Spleen (tissue), 7 donors: ENCODE results near the gene PNPT1.

Source experiments
- POLR2A ChIP-seq, 3 donors: fragments of 450-650 bp; IDR thresholded peaks; one replicate each; pipeline ENCODE4 v1.5.1; 2017; ENCODE audit warnings: antibody characterized with exemption in 3 of 3, mild to moderate bottlenecking in 1 of 3
- POLR2AphosphoS5 ChIP-seq, 3 donors: sonication (generic); formaldehyde crosslinking; IDR thresholded peaks; one replicate each; pipeline ENCODE4 v1.5.1; 2017; ENCODE audit warnings: antibody characterized with exemption in 3 of 3
- TF ChIP-seq, protein P1 (sequence below), 11 experiments: fragments of 200-600 bp in 7 of 11; fragments of 450-650 bp in 4 of 11; sonication (generic) in 4 of 11; IDR thresholded peaks in 8 of 11; conservative IDR thresholded peaks in 3 of 11; 1 replicate in 7 of 11; 2 replicates in 4 of 11; pipeline versions ENCODE4 v1.4.0 to v1.8.0; 2016 to 2021; ENCODE audit warnings: antibody characterized with exemption in 11 of 11, inconsistent platforms in 4 of 11, mild to moderate bottlenecking in 1 of 11
- donor health status: DM: no; HTN: no; CAD: no; lungs with moderate emphysema.
- donor health status: DM: no; HTN: no; CAD: no.
- donor health status: DM: no; HTN: no; CAD: no.

DNA sequence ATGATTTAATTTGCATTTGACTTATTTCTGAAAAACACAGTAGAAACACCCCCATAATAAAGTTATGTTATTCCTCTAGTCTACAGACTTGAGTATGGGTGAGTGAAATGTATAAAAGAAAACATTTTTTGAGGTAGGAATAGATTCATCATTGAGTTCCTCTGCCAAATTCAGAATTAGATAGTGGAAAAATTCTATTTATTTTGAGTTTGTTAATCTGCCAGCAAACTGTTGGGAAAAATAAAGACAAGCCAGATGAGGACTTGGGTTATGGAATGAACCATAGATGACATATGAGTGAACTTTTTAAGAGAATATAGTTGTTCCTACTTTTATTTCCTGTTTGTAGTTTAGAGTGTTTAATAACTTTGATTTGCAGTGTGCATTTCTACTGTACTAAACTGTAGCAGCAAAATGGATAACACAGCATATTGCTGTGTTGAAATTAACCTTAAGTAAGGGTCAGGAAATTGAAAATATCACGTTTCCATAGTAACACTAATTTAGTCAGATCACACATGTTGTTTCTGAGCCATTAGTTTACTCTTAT, 35.6 kb upstream of the PNPT1 start:
- TF ChIP-seq, protein P1, sequence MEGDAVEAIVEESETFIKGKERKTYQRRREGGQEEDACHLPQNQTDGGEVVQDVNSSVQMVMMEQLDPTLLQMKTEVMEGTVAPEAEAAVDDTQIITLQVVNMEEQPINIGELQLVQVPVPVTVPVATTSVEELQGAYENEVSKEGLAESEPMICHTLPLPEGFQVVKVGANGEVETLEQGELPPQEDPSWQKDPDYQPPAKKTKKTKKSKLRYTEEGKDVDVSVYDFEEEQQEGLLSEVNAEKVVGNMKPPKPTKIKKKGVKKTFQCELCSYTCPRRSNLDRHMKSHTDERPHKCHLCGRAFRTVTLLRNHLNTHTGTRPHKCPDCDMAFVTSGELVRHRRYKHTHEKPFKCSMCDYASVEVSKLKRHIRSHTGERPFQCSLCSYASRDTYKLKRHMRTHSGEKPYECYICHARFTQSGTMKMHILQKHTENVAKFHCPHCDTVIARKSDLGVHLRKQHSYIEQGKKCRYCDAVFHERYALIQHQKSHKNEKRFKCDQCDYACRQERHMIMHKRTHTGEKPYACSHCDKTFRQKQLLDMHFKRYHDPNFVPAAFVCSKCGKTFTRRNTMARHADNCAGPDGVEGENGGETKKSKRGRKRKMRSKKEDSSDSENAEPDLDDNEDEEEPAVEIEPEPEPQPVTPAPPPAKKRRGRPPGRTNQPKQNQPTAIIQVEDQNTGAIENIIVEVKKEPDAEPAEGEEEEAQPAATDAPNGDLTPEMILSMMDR (IDR thresholded peaks at IDR 0.05 in 8 of 11, conservative IDR thresholded peaks at IDR 0.05 in 3 of 11) = no peak
- TF ChIP-seq POLR2AphosphoS5 (IDR thresholded peaks at IDR 0.05) (no peak), POLR2A (IDR thresholded peaks at IDR 0.05) (no peak)
